PC-3 (cell line): ENCODE data around the gene CD274.

Source experiments
- EZH2 ChIP-seq: fragments of 300-600 bp; sonication (generic); IDR thresholded peaks from one replicate; pipeline ENCODE4 v1.6.1; 2017; ENCODE audit warnings: antibody characterized with exemption, mild to moderate bottlenecking, low read length; ENCODE audit not compliant: unreplicated experiment
- EZH2phosphoT487 ChIP-seq: fragments of 300-600 bp; sonication (generic); IDR thresholded peaks from 2 replicates; pipeline ENCODE4 v1.6.1; 2018; ENCODE audit warnings: mild to moderate bottlenecking, antibody characterized with exemption, low read length, borderline replicate concordance
- TF ChIP-seq, protein P1 (sequence below): fragments of 300-600 bp; sonication (generic); conservative IDR thresholded peaks from 2 replicates; pipeline ENCODE4 v1.5.1; 2017; ENCODE audit warnings: antibody characterized with exemption, low read depth, mild to moderate bottlenecking, low read length

DNA sequence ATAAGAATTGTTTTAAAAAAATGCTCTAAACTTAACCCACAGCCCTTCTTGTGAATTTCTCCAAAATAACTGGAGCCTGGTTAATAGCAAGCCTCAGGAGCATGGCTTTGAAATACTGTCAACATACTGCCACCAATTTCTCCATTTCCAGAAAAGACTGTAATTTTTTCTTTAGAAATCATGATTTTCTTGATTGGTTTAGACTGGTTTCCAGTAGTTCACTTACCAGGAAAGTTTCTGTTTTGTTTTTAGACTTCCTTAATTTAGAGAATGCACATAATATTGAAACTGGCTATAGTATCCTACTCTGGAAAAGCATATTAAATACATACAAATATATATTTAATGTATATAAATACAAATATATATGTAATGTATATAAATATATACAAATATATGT, 4.5 kb upstream of the CD274 start:
- TF ChIP-seq, protein P1, sequence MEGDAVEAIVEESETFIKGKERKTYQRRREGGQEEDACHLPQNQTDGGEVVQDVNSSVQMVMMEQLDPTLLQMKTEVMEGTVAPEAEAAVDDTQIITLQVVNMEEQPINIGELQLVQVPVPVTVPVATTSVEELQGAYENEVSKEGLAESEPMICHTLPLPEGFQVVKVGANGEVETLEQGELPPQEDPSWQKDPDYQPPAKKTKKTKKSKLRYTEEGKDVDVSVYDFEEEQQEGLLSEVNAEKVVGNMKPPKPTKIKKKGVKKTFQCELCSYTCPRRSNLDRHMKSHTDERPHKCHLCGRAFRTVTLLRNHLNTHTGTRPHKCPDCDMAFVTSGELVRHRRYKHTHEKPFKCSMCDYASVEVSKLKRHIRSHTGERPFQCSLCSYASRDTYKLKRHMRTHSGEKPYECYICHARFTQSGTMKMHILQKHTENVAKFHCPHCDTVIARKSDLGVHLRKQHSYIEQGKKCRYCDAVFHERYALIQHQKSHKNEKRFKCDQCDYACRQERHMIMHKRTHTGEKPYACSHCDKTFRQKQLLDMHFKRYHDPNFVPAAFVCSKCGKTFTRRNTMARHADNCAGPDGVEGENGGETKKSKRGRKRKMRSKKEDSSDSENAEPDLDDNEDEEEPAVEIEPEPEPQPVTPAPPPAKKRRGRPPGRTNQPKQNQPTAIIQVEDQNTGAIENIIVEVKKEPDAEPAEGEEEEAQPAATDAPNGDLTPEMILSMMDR, result no peak
- TF ChIP-seq EZH2, result no peak
- TF ChIP-seq EZH2phosphoT487, result no peak
